Neural progenitor cell (in vitro differentiated cells): ENCODE results near the gene CEP135. TPM values are rescaled to one million over a fixed set of nuclear protein-coding genes. Genes with fewer than 3 reads are reported as not detected.
"Not testable (repeated sequence)": the region's sequence is repeated elsewhere in the genome, so short reads cannot be mapped to it uniquely, and the experiment has no call there.

Experiments used
- DNase-seq: peaks from one replicate; pipeline ENCODE4 v3.0.0-alpha.2; 2016; ENCODE audit warnings: low spot score
- H2AFZ ChIP-seq: fragments of 200-600 bp; sonication (generic); replicated peaks from 2 replicates; pipeline ENCODE4 v1.6.1; 2016; ENCODE audit warnings: antibody characterized with exemption
- H3F3A ChIP-seq: fragments of 200-600 bp; sonication (generic); 2 replicates; pipeline ENCODE4 v1.6.1; 2016; ENCODE audit warnings: antibody characterized with exemption, low read depth
- H3K27ac ChIP-seq: fragments of 200-600 bp; sonication (generic); 2 replicates; pipeline ENCODE4 v1.5.1; 2016; ENCODE audit warnings: mild to moderate bottlenecking
- H3K27me3 ChIP-seq: fragments of 200-600 bp; sonication (generic); 2 replicates; pipeline ENCODE4 v1.6.1; 2016; ENCODE audit warnings: mild to moderate bottlenecking, moderate library complexity
- H3K36me3 ChIP-seq: fragments of 200-600 bp; sonication (generic); 2 replicates; pipeline ENCODE4 v1.5.1; 2016
- H3K4me1 ChIP-seq: fragments of 200-600 bp; sonication (generic); 2 replicates; pipeline ENCODE4 v1.6.1; 2016; ENCODE audit warnings: mixed run types
- H3K4me2 ChIP-seq: fragments of 200-600 bp; sonication (generic); 2 replicates; pipeline ENCODE4 v1.6.1; 2016
- H3K4me3 ChIP-seq: fragments of 200-600 bp; sonication (generic); 2 replicates; pipeline ENCODE4 v1.5.1; 2016
- H3K79me2 ChIP-seq: fragments of 200-600 bp; sonication (generic); 2 replicates; pipeline ENCODE4 v1.6.1; 2016; ENCODE audit warnings: low read depth
- H3K9ac ChIP-seq: fragments of 200-600 bp; sonication (generic); 2 replicates; pipeline ENCODE4 v1.6.1; 2016
- H3K9me3 ChIP-seq: fragments of 200-600 bp; sonication (generic); 2 replicates; pipeline ENCODE4 v1.5.1; 2016; ENCODE audit warnings: low read depth
- H4K20me1 ChIP-seq: fragments of 200-600 bp; sonication (generic); 2 replicates; pipeline ENCODE4 v1.6.1; 2016; ENCODE audit warnings: low read depth
- H3K27ac Mint-ChIP-seq: 3 replicates; pipeline ENCODE4 v1.8.0; 2021; ENCODE audit warnings: mixed read lengths
- H3K27me3 Mint-ChIP-seq: 2 replicates; pipeline ENCODE4 v1.8.0; 2022; ENCODE audit warnings: low read depth, mild to moderate bottlenecking, inconsistent platforms, moderate library complexity, mixed read lengths; ENCODE audit not compliant: insufficient read depth
- H3K36me3 Mint-ChIP-seq: 3 replicates; pipeline ENCODE4 v1.8.0; 2021; ENCODE audit warnings: mixed read lengths
- H3K4me1 Mint-ChIP-seq: 3 replicates; pipeline ENCODE4 v1.8.0; 2021; ENCODE audit warnings: mixed read lengths
- H3K4me3 Mint-ChIP-seq: 3 replicates; pipeline ENCODE4 v1.8.0; 2021; ENCODE audit warnings: mild to moderate bottlenecking, moderate library complexity, mixed read lengths
- H3K9me3 Mint-ChIP-seq: 3 replicates; pipeline ENCODE4 v1.8.0; 2020; ENCODE audit warnings: mixed read lengths
- CTCF ChIP-seq: fragments of 200-600 bp; sonication (generic); IDR thresholded peaks from 2 replicates; pipeline ENCODE4 v1.5.1; 2017; ENCODE audit warnings: antibody characterized with exemption, mild to moderate bottlenecking
- EZH2 ChIP-seq: fragments of 200-600 bp; sonication (generic); IDR thresholded peaks from 2 replicates; pipeline ENCODE4 v1.6.1; 2017; ENCODE audit warnings: antibody characterized with exemption, mild to moderate bottlenecking, moderate library complexity
- EZH2phosphoT487 ChIP-seq: fragments of 200-600 bp; sonication (generic); IDR thresholded peaks from 2 replicates; pipeline ENCODE4 v1.6.1; 2017; ENCODE audit warnings: antibody characterized with exemption
- total RNA-seq: library from RNA; depleted of rRNA; stranded (reverse); fragments of >200 nt; gene quantifications from 2 replicates; pipeline ENCODE4 v1.2.3, GENCODE V29; 2015; ENCODE audit warnings: low replicate concordance

The CEP135 gene
- total RNA-seq, 1 donor from 2014 or later: 40.4 TPM

- peaks cover 83% of the 10 kb centered on the region for H3K79me2 ChIP-seq
- no peak overlapping the region for H3K9ac ChIP-seq
- H3F3A ChIP-seq: peaks cover 11% of the 10 kb centered on the region
- H3K9me3 ChIP-seq: no peaks in the 10 kb centered on the region
- H3K27ac Mint-ChIP-seq: no peak overlapping the region
- peaks cover 5% of the 10 kb centered on the region for H3K27me3 Mint-ChIP-seq
- H3K4me2 ChIP-seq: no peak overlapping the region
- DNase-seq: no peak
- no peaks in the 10 kb centered on the region for H3K4me1 Mint-ChIP-seq
- no peak overlapping the region for H3K27ac ChIP-seq
- H3K36me3 ChIP-seq: no peaks in the 10 kb centered on the region
- H3K36me3 Mint-ChIP-seq: peaks cover 50% of the 10 kb centered on the region
- no peak overlapping the region for H2AFZ ChIP-seq
- H3K4me3 ChIP-seq: no peak overlapping the region
- H3K4me3 Mint-ChIP-seq: no peak overlapping the region
- H3K9me3 Mint-ChIP-seq: peaks cover 38% of the 10 kb centered on the region
- no peaks in the 10 kb centered on the region for H3K4me1 ChIP-seq
- H4K20me1 ChIP-seq: peaks cover 35% of the 10 kb centered on the region
- TF ChIP-seq CTCF (no peak), EZH2phosphoT487 (no peak)
- H3K27me3 ChIP-seq: no peaks in the 10 kb centered on the region
Measured at GRCh38 chr4:56066493-56066892, 117.7 kb downstream of the CEP135 start.

GRCh38 chr4:56067826-56068225, 119.1 kb downstream of the CEP135 start:
- Histone ChIP-seq H3K9ac (no peak overlapping the region), H3K79me2 (peaks cover 85% of the 10 kb centered on the region), H3K9me3 (no peaks in the 10 kb centered on the region), H3K36me3 (no peaks in the 10 kb centered on the region), H3K4me3 (no peak overlapping the region), H3F3A (peaks cover 11% of the 10 kb centered on the region), H3K4me1 (no peaks in the 10 kb centered on the region), H2AFZ (no peak overlapping the region), H3K27ac (no peak overlapping the region), H4K20me1 (peaks cover 24% of the 10 kb centered on the region), H3K4me2 (no peak overlapping the region), H3K27me3 (no peaks in the 10 kb centered on the region)
- Mint-ChIP-seq H3K4me3 (no peak overlapping the region), H3K36me3 (peaks cover 54% of the 10 kb centered on the region), H3K27me3 (peaks cover 5% of the 10 kb centered on the region), H3K4me1 (no peaks in the 10 kb centered on the region), H3K27ac (no peak overlapping the region), H3K9me3 (peaks cover 44% of the 10 kb centered on the region)
- DNase-seq: no peak
- no peak for TF ChIP-seq CTCF
- TF ChIP-seq EZH2: no peak
- TF ChIP-seq EZH2phosphoT487: no peak

GRCh38 chr4:56072730-56073129, 124.0 kb downstream of the CEP135 start:
- not testable (repeated sequence) for H3K4me3 Mint-ChIP-seq, H3K4me1 Mint-ChIP-seq, H3K4me3 ChIP-seq, DNase-seq, H3K27ac Mint-ChIP-seq, H3K27me3 ChIP-seq, H3K4me2 ChIP-seq, H3K27me3 Mint-ChIP-seq, H3K9ac ChIP-seq, H3K27ac ChIP-seq, H2AFZ ChIP-seq, H3K4me1 ChIP-seq, H3K36me3 ChIP-seq, H4K20me1 ChIP-seq
- Histone ChIP-seq H3F3A (peaks cover 11% of the 10 kb centered on the region), H3K9me3 (peaks cover 16% of the 10 kb centered on the region), H3K79me2 (peaks cover 86% of the 10 kb centered on the region)
- Mint-ChIP-seq H3K36me3 (peaks cover 59% of the 10 kb centered on the region), H3K9me3 (peaks cover 72% of the 10 kb centered on the region)

GRCh38 chr4:56077676-56078075, 128.9 kb downstream of the CEP135 start:
- H3K4me3 ChIP-seq: no peak overlapping the region
- Mint-ChIP-seq H3K36me3 (peaks cover 35% of the 10 kb centered on the region), H3K4me1 (peaks cover 16% of the 10 kb centered on the region), H3K27me3 (peaks cover 2% of the 10 kb centered on the region), H3K9me3 (peaks cover 35% of the 10 kb centered on the region), H3K4me3 (no peak overlapping the region), H3K27ac (no peak overlapping the region)
- peaks cover 6% of the 10 kb centered on the region for H4K20me1 ChIP-seq
- peaks cover 5% of the 10 kb centered on the region for H3K4me1 ChIP-seq
- no peak overlapping the region for H3K9ac ChIP-seq
- no peak for DNase-seq
- H2AFZ ChIP-seq: no peak overlapping the region
- peaks cover 17% of the 10 kb centered on the region for H3K9me3 ChIP-seq
- no peak overlapping the region for H3K27ac ChIP-seq
- H3K79me2 ChIP-seq: peaks cover 79% of the 10 kb centered on the region
- H3F3A ChIP-seq: no peaks in the 10 kb centered on the region
- H3K36me3 ChIP-seq: peaks cover 6% of the 10 kb centered on the region
- no peaks in the 10 kb centered on the region for H3K27me3 ChIP-seq
- TF ChIP-seq EZH2: no peak
- TF ChIP-seq CTCF: no peak
- no peak for TF ChIP-seq EZH2phosphoT487
- H3K4me2 ChIP-seq: no peak overlapping the region
